ENCODE data around the gene EXTL1.

EXTL1 gene

DNA sequence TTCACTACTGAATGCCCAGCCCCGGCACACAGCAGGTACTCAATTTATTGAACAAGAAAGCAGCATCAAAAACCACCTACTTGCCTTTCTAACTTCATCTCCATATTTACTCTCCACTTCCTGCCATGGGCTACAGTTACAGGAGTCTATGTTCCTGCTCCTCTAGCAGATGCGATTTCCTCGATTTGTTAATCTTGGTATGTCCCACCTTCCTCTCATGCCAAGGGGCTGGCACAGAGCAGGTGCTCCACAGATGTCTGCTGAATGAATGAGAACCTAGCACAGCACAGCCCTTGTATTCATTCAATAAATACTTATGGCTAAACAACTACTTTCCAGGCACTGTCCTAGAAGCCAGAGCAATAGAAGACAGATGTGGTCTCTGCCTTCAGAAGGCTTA is 35.9 kb upstream of the EXTL1 start:
- TF ChIP-seq, protein P1, sequence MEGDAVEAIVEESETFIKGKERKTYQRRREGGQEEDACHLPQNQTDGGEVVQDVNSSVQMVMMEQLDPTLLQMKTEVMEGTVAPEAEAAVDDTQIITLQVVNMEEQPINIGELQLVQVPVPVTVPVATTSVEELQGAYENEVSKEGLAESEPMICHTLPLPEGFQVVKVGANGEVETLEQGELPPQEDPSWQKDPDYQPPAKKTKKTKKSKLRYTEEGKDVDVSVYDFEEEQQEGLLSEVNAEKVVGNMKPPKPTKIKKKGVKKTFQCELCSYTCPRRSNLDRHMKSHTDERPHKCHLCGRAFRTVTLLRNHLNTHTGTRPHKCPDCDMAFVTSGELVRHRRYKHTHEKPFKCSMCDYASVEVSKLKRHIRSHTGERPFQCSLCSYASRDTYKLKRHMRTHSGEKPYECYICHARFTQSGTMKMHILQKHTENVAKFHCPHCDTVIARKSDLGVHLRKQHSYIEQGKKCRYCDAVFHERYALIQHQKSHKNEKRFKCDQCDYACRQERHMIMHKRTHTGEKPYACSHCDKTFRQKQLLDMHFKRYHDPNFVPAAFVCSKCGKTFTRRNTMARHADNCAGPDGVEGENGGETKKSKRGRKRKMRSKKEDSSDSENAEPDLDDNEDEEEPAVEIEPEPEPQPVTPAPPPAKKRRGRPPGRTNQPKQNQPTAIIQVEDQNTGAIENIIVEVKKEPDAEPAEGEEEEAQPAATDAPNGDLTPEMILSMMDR (IDR thresholded peaks at IDR 0.05) = no peak

DNA sequence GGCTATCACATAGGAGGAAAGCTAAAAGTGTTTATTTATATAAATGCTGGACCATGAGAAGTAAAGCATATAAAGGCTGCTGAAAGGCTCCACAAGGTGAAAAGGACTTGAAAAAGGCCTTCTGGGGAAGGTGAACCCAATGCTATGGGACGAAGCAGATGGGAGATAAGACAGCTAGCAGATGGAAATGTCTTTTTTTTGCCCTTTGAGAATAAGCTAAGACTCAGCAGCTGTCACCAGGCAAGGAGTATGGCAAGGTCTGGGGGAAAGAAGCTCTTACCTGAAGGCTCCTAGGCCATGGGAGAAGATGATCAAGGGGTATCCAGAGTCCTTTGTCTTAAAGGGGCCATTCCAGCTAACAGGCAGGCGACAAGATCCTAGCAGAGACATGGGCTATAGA is 33.6 kb upstream of the EXTL1 start:
- TF ChIP-seq, protein P1 (IDR thresholded peaks at IDR 0.05) = no peak

DNA sequence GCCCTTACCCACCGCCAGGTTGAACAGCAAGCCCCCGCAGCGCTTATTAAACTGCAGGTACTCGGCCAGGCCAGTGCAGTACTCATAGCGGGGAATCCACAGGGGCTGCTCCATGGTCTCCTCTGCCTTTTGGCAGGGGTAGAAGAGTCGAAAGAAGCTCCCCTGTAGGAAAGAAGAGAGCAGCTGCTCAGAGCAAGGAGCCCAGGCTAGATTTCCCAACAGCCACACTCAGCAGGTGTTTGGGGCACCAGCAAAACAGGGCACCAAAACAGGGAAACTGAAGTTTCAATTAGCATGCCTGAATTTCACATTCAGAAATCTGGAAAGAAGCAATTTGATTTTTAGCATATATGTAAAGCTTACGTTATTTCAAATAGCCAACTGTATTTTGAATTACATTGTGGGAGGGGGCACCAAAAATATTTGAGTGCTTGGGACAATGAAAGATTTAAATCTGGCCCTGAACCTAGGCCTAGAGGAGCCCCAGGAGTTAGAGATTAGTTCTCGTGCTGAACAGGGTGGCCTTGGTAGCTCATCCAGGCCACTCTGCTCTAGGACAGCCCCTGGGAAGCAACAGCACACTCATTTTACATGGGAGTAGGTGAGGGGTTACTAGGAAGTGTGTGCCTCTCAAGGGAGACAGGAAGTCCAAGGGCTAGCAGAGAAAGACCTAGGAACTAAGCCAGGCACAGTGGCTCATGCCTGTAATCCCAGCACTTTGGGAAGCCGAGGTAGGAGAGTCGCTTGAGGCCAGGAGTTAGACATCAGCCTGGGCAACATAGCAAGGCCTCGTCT is 31.9 kb upstream of the EXTL1 start:
- TF ChIP-seq, protein P1 (IDR thresholded peaks at IDR 0.05) = no peak

DNA sequence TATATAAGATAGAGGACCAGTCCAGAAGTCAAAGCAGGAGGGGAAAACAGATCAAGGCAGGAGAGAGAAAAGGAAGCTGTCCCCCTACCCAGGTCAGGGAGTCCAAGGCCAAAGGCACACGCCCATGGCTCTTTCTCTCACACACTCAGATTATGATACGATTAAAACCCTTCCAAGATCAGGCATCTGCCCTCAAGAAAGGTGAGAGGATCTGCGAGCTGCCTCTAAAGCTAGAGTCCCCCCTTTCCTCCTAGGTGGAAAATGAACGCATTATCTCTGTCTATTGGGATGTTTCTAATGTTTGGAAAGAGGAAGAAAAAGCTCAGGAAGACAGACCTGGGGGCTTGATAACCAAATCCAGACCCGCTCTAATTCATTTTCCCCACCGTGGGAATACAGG is 31.3 kb upstream of the EXTL1 start:
- TF ChIP-seq, protein P1 (IDR thresholded peaks at IDR 0.05) = no peak

DNA sequence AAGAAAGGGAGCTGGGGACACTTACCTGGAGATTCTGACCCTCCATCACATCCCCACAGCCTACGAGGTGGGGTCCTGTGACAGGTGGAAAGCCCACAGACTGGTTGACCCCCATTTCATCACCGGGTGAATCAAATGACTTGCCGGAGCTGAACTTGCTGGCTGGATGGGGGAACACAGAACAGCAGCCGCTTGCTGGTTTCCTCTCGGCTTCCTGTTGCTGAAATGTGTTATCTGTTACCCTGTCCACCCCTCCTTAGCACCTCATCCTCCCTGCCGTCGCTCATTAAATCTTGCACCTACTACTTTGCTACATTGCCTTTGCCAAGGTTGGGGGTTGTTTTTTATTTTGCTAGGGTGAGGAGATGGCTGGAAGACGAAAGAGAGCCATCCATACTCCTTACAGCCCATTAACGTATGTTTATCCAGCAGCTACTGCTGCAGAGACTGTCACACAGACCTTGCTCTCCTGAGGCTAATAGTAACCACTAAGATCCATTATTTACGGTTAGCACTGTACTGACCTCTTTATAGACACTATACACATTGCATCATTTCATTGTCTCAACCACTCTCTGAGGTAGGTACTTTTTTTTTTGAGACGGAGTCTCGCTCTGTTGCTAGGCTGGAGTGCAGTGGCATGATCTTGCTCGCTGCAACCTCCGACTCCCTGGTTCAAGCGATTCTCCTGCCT is 30.7 kb upstream of the EXTL1 start:
- TF ChIP-seq, protein P1 (IDR thresholded peaks at IDR 0.05) = no peak

DNA sequence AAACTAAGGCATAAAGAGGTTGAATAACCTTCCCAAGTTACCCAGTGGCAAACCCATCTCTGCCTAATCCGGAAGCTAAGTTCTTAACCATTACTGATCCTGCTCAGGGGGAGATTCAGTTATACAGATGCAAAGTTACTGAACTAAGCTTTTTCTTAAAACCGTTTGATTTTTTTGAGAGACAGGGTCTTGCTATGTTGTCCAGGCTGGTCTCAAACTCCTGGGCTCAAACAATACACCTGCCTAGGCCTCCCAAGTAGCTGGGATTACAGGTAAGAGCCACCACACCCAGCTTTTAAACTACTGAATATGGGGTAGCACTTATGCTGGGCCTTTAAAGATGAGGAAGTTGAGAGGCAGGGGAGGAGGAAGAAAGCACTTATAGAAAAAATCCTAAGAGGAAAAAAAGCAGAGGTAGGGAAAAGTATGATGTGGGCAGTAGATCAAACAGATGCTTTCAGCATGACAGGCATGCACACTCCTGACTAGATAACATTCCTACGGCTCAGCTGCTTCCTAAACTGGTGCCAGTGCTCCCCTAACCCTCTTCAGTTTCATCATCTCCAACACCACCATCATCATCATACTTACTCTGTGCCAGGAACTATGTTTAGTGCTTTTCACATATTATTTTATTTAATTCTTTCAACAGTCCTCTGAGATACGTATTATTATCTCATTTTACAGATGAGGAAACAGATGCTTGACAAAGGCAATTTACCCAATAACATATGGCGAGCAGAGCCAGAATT is 29.5 kb upstream of the EXTL1 start:
- TF ChIP-seq, protein P1 (IDR thresholded peaks at IDR 0.05) = no peak

DNA sequence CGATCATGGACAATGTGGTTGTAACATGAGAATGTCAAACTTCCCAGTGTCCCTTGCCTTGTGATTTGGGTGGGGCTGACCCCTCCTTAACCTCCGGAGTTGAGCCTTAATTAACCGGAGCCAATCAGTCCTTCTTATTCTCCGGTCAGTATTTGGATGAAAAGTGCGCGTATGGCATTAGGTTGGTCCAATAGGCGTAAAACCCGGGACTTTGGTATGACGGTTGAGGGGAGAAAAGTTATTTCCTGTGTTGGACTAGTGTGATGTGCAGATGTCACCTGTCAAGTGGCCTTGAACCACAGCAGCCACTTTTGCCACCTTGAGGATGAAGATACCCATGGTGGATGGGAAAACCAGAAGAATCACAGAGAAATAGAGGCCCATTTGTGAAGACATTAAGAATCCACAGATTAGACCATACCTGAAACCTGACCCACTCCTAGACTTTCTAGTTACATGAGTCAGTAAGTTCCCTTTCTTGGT is 28.8 kb upstream of the EXTL1 start:
- TF ChIP-seq, protein P1 (IDR thresholded peaks at IDR 0.05) = no peak

All from LNCAP (cell line).